ENCODE results near the gene EML1.

DNA sequence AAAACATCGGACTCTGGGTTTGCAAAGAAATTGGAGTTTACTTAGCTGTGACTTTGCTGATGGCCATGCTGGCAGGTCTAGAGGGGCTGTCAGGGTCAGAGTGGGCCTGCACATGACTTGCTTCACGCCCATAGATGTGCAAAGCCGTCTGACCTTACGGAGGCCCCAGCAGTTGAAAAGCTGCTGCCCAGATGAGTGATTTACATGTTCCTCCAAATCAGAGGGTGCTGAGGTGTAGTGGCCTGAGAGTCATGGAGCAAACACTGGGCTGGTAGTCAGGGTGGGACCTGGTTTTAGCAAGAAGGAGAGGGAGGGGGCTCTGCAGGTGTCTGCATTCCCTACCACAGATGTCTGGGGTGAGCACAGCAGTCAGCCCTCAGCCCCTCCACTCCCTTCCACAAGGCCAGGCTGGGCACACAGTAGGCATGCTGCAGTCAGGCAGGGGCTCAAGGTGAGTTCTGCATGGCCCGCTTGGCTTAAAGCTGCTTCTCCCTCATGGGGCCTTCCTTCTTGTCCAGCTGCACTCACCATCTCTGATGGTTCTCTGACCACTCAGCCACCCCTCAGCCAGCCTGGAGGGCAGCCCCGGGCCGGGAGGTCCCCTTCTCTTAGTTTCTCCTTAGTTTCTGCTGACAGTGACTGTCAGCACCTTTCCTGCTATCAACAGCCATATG is 34.2 kb upstream of the EML1 start:
- no peak for TF ChIP-seq CTCF (IDR thresholded peaks at IDR 0.05)
- TF ChIP-seq ZFX (IDR thresholded peaks at IDR 0.05; ENCODE audit: borderline replicate concordance) = no peak

Data from 22Rv1 (cell line).